ENCODE measurements around the gene GIPR.

The GIPR gene

DNA sequence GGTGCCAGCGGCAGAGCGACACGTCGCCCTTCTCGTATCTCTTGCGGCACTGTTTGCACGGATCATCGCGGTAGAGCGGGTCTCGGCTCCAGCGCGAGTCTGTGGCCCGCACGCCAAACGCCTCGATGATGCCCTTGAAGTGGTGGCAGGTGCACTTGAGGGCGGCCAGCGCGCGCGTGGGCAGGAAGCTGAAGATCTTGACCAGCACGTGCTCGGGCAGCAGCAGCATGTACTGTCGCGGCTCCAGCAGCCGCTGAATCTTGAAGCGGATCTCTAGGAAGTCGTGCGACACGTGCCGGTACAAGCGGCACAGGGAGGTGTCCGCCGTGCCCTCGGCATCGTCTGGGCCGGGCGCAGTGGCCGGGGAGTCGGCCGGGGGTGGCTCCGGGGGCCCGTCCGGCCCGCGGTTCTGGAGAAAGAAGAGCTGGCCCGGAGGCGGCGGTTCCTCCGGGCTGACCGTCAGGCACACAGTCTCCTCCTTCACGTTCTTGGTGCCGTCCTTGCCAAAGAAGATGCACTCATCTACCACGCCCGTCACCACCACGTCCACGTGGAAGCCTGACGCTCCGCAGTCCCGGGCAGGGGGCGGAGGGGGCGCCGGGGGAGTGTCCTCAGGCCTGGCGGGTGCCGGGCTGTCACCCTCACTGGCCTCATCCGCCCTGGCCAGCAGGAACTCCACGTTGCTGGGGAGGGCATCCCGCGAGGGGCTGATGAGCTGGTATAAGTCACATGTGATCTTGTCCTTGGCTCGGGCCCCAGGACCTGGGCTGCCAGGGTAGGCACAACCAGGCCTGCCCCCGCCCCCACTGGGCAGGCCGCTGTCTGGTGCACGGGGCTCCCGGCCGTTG lies 44.1 kb downstream of the GIPR start:
- H3K36me3 ChIP-seq (ENCODE audit: control insufficient read depth in 2 of 2, insufficient read depth in 1 of 2, low read length in 2 of 2) = peaks cover 6 to 28% of the 10 kb centered on the region in 2 experiments; a peak in 2 of 3 replicates
- ChIA-PET CTCF (interaction anchor here (7.7 kb wide), 1 partner anchor 19 kb away, joined by 64 read pairs; the partner anchor contains the start of genes QPCTL and SNRPD2), POLR2A (interaction anchor here (0.6 to 1.5 kb wide), 2 partner anchors 19 to 41 kb away, joined by 3 to 4 read pairs; partner anchors contain the start of gene FBXO46)
- no peaks in the 10 kb centered on the region for H3K9me3 ChIP-seq (ENCODE audit: control insufficient read depth, insufficient read depth, low read depth, low read length)
- H3K27ac ChIP-seq (ENCODE audit: extremely low read depth, low read depth, low read length) = no peak overlapping the region
- H3K4me1 ChIP-seq (ENCODE audit: control insufficient read depth, insufficient read depth, low read length) = peaks cover 11% of the 10 kb centered on the region
- no peak overlapping the region for H3K4me3 ChIP-seq (ENCODE audit: low read depth, low read length)
- no peak for TF ChIP-seq ZFHX2 (tag by site-specific recombination; conservative IDR thresholded peaks at IDR 0.05)
- TF ChIP-seq BCL11A (tag by site-specific recombination; IDR thresholded peaks at IDR 0.05; ENCODE audit: low read depth) = no peak
- TF ChIP-seq ZNF341 (tag by site-specific recombination; IDR thresholded peaks at IDR 0.05; ENCODE audit: low read depth) = no peak
- no peak for TF ChIP-seq ZNF132 (tag by site-specific recombination; IDR thresholded peaks at IDR 0.05; ENCODE audit: borderline replicate concordance)
- no peak for TF ChIP-seq ZNF677 (tag by site-specific recombination; IDR thresholded peaks at IDR 0.05)
- TF ChIP-seq, protein P1, sequence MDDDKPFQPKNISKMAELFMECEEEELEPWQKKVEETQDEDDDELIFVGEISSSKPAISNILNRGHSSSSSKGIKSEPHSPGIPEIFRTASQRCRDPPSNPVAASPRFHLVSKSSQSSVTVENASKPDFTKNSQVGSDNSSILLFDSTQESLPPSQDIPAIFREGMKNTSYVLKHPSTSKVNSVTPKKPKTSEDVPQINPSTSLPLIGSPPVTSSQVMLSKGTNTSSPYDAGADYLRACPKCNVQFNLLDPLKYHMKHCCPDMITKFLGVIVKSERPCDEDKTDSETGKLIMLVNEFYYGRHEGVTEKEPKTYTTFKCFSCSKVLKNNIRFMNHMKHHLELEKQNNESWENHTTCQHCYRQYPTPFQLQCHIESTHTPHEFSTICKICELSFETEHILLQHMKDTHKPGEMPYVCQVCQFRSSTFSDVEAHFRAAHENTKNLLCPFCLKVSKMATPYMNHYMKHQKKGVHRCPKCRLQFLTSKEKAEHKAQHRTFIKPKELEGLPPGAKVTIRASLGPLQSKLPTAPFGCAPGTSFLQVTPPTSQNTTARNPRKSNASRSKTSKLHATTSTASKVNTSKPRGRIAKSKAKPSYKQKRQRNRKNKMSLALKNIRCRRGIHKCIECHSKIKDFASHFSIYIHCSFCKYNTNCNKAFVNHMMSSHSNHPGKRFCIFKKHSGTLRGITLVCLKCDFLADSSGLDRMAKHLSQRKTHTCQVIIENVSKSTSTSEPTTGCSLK (tag by site-specific recombination; IDR thresholded peaks at IDR 0.05) = no peak
- TF ChIP-seq ZBTB17 (tag by site-specific recombination; IDR thresholded peaks at IDR 0.05) = no peak
- no peak for TF ChIP-seq ZNF311 (tag by site-specific recombination; IDR thresholded peaks at IDR 0.05; ENCODE audit: borderline replicate concordance)
- no peak for TF ChIP-seq KLF1 (tag by site-specific recombination; IDR thresholded peaks at IDR 0.05)
- TF ChIP-seq, protein P2, sequence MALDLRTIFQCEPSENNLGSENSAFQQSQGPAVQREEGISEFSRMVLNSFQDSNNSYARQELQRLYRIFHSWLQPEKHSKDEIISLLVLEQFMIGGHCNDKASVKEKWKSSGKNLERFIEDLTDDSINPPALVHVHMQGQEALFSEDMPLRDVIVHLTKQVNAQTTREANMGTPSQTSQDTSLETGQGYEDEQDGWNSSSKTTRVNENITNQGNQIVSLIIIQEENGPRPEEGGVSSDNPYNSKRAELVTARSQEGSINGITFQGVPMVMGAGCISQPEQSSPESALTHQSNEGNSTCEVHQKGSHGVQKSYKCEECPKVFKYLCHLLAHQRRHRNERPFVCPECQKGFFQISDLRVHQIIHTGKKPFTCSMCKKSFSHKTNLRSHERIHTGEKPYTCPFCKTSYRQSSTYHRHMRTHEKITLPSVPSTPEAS (tag by site-specific recombination; IDR thresholded peaks at IDR 0.05) = no peak
- no peak for TF ChIP-seq ZNF16 (tag by site-specific recombination; IDR thresholded peaks at IDR 0.05; ENCODE audit: low read depth)
- no peak for TF ChIP-seq ZNF302 (tag by site-specific recombination; IDR thresholded peaks at IDR 0.05; ENCODE audit: low read depth)
- TF ChIP-seq SCRT1 (tag by site-specific recombination; IDR thresholded peaks at IDR 0.05; ENCODE audit: borderline replicate concordance) = no peak
- TF ChIP-seq, protein P3, sequence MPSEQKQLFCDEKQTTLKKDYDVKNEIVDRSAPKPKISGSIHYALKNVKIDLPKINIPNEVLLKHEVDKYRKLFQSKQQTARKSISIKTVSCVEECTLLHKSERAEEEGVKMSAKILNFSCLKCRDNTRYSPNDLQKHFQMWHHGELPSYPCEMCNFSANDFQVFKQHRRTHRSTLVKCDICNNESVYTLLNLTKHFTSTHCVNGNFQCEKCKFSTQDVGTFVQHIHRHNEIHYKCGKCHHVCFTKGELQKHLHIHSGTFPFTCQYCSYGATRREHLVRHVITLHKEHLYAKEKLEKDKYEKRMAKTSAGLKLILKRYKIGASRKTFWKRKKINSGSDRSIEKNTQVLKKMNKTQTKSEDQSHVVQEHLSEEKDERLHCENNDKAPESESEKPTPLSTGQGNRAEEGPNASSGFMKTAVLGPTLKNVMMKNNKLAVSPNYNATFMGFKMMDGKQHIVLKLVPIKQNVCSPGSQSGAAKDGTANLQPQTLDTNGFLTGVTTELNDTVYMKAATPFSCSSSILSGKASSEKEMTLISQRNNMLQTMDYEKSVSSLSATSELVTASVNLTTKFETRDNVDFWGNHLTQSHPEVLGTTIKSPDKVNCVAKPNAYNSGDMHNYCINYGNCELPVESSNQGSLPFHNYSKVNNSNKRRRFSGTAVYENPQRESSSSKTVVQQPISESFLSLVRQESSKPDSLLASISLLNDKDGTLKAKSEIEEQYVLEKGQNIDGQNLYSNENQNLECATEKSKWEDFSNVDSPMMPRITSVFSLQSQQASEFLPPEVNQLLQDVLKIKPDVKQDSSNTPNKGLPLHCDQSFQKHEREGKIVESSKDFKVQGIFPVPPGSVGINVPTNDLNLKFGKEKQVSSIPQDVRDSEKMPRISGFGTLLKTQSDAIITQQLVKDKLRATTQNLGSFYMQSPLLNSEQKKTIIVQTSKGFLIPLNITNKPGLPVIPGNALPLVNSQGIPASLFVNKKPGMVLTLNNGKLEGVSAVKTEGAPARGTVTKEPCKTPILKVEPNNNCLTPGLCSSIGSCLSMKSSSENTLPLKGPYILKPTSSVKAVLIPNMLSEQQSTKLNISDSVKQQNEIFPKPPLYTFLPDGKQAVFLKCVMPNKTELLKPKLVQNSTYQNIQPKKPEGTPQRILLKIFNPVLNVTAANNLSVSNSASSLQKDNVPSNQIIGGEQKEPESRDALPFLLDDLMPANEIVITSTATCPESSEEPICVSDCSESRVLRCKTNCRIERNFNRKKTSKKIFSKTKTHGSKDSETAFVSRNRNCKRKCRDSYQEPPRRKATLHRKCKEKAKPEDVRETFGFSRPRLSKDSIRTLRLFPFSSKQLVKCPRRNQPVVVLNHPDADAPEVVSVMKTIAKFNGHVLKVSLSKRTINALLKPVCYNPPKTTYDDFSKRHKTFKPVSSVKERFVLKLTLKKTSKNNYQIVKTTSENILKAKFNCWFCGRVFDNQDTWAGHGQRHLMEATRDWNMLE (tag by site-specific recombination; conservative IDR thresholded peaks at IDR 0.05; ENCODE audit: low read depth) = no peak
- no peak for TF ChIP-seq ZNF837 (tag by site-specific recombination; IDR thresholded peaks at IDR 0.05)
- TF ChIP-seq, protein P4, sequence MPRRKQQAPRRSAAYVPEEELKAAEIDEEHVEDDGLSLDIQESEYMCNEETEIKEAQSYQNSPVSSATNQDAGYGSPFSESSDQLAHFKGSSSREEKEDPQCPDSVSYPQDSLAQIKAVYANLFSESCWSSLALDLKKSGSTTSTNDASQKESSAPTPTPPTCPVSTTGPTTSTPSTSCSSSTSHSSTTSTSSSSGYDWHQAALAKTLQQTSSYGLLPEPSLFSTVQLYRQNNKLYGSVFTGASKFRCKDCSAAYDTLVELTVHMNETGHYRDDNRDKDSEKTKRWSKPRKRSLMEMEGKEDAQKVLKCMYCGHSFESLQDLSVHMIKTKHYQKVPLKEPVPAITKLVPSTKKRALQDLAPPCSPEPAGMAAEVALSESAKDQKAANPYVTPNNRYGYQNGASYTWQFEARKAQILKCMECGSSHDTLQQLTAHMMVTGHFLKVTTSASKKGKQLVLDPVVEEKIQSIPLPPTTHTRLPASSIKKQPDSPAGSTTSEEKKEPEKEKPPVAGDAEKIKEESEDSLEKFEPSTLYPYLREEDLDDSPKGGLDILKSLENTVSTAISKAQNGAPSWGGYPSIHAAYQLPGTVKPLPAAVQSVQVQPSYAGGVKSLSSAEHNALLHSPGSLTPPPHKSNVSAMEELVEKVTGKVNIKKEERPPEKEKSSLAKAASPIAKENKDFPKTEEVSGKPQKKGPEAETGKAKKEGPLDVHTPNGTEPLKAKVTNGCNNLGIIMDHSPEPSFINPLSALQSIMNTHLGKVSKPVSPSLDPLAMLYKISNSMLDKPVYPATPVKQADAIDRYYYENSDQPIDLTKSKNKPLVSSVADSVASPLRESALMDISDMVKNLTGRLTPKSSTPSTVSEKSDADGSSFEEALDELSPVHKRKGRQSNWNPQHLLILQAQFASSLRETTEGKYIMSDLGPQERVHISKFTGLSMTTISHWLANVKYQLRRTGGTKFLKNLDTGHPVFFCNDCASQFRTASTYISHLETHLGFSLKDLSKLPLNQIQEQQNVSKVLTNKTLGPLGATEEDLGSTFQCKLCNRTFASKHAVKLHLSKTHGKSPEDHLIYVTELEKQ (tag by site-specific recombination; IDR thresholded peaks at IDR 0.05; ENCODE audit: borderline replicate concordance) = no peak
- no peak for TF ChIP-seq ZNF544 (tag by site-specific recombination; IDR thresholded peaks at IDR 0.05)
- no peak for TF ChIP-seq KLF8 (tag by site-specific recombination; IDR thresholded peaks at IDR 0.05)
- TF ChIP-seq, protein P5, sequence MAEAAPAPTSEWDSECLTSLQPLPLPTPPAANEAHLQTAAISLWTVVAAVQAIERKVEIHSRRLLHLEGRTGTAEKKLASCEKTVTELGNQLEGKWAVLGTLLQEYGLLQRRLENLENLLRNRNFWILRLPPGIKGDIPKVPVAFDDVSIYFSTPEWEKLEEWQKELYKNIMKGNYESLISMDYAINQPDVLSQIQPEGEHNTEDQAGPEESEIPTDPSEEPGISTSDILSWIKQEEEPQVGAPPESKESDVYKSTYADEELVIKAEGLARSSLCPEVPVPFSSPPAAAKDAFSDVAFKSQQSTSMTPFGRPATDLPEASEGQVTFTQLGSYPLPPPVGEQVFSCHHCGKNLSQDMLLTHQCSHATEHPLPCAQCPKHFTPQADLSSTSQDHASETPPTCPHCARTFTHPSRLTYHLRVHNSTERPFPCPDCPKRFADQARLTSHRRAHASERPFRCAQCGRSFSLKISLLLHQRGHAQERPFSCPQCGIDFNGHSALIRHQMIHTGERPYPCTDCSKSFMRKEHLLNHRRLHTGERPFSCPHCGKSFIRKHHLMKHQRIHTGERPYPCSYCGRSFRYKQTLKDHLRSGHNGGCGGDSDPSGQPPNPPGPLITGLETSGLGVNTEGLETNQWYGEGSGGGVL (tag by site-specific recombination; IDR thresholded peaks at IDR 0.05) = no peak
- no peak for TF ChIP-seq REPIN1 (tag by site-specific recombination; IDR thresholded peaks at IDR 0.05; ENCODE audit: low read depth)
